Right lobe of liver (tissue), 4 donors: ENCODE data around the gene KLHL26.

Experiments used
- CTCF ChIP-seq, 4 donors: fragments of 200-600 bp in 3 of 4; fragments of 450-650 bp in 1 of 4; IDR thresholded peaks; one replicate each; pipeline versions ENCODE4 v1.5.1 to v1.8.0; 2016 to 2022; ENCODE audit warnings: antibody characterized with exemption in 4 of 4, mild to moderate bottlenecking in 2 of 4
- POLR2A ChIP-seq: fragments of 450-650 bp; IDR thresholded peaks from one replicate; pipeline ENCODE4 v1.6.1; 2017; ENCODE audit warnings: antibody characterized with exemption, mild to moderate bottlenecking
- donor health status: DM: no; HTN: no; CAD: no.
- donor health status: DM: no; HTN: no; CAD: no.
- donor health status: DM: no; HTN: yes; CAD: no.

- TF ChIP-seq CTCF (IDR thresholded peaks at IDR 0.05) = no peak
- TF ChIP-seq POLR2A = no peak
Observed at GRCh38 chr19:18659281-18660050, 22.6 kb downstream of the KLHL26 start.
